Measurements from ENCODE around the gene ABCA3. TPM values are rescaled to one million over a fixed set of nuclear protein-coding genes. Genes with fewer than 3 reads are reported as not detected.

ABCA3 gene
- total and polyA plus RNA-seq, 2 of the 8 experiments (the other 6 are each of a cell fraction or from before 2014, with no cell fraction given), result 5.7 to 7.9 TPM

DNA sequence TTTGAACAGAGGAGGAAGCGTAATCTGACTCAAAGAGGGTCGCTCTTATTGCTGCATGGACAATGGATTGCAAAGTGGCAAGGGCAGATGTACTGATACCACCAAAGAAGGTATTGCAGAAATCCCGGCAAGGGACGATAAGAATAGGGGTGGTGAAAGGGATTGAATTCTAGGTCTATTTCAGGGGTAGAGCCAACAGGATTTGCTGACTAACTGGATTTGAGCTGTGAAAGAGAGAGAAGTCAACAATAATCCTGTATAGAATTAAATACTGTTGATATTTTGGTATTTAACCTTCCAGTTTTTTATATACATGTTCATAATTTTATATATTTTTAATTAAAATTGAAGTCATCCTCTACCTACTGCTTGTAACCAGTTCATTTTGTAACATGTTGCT is 19.4 kb upstream of the ABCA3 start (continued):
- TF ChIP-seq CHD7 (IDR thresholded peaks at IDR 0.05; ENCODE audit: insufficient replicate concordance, low read length), result no peak
- TF ChIP-seq SIRT6 (IDR thresholded peaks at IDR 0.05; ENCODE audit: low read length), result no peak
- TF ChIP-seq KDM5A (IDR thresholded peaks at IDR 0.05; ENCODE audit: low read length), result no peak
- TF ChIP-seq KDM4A (IDR thresholded peaks at IDR 0.05; ENCODE audit: low read depth, low read length, severe bottlenecking), result no peak
- no peak for TF ChIP-seq SP2 (IDR thresholded peaks at IDR 0.05; ENCODE audit: low read length)
- TF ChIP-seq, protein P1, sequence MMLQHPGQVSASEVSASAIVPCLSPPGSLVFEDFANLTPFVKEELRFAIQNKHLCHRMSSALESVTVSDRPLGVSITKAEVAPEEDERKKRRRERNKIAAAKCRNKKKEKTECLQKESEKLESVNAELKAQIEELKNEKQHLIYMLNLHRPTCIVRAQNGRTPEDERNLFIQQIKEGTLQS (IDR thresholded peaks at IDR 0.05; ENCODE audit: insufficient read depth, low read depth, low read length), result no peak
- no peak for TF ChIP-seq SRF (IDR thresholded peaks at IDR 0.05; ENCODE audit: low read depth, low read length)
- TF ChIP-seq NRF1 (IDR thresholded peaks at IDR 0.05; ENCODE audit: low read depth, low read length), result no peak

Measured in H1 (cell line).